Effector memory CD4-positive, alpha-beta T cell (primary cell): ENCODE measurements around the gene CXCR1.

Experiments used
- DNase-seq, 3 donors: peaks; one replicate each; pipeline ENCODE4 v3.0.0-alpha.2; 2020
- H3K27ac ChIP-seq: 2 replicates; pipeline ENCODE4 v1.7.0; 2013; ENCODE audit warnings: mild to moderate bottlenecking, low read length, moderate library complexity; ENCODE audit not compliant: insufficient read depth, poor library complexity, severe bottlenecking
- H3K27me3 ChIP-seq: replicated peaks from 2 replicates; pipeline ENCODE4 v1.7.0; 2013; ENCODE audit warnings: mild to moderate bottlenecking, low read length; ENCODE audit not compliant: insufficient read depth, control insufficient read depth, poor library complexity, severe bottlenecking
- H3K36me3 ChIP-seq: 2 replicates; pipeline ENCODE4 v1.7.0; 2013; ENCODE audit warnings: mild to moderate bottlenecking, low read length, moderate library complexity; ENCODE audit not compliant: control insufficient read depth, insufficient read depth
- H3K4me1 ChIP-seq: 2 replicates; pipeline ENCODE4 v1.7.0; 2013; ENCODE audit warnings: low read length, mild to moderate bottlenecking; ENCODE audit not compliant: control insufficient read depth, insufficient read depth, poor library complexity, severe bottlenecking
- H3K4me3 ChIP-seq: 2 replicates; pipeline ENCODE4 v1.7.0; 2013; ENCODE audit warnings: low read length, low read depth, mild to moderate bottlenecking; ENCODE audit not compliant: insufficient read depth, poor library complexity, severe bottlenecking
- H3K9me3 ChIP-seq: 2 replicates; pipeline ENCODE4 v1.7.0; 2013; ENCODE audit warnings: mild to moderate bottlenecking, low read length, moderate library complexity; ENCODE audit not compliant: control insufficient read depth
- total RNA-seq, 3 donors: gene quantifications; one replicate each; lab custom pipeline; 2026; lab: John Stamatoyannopoulos, UW

Gene CXCR1
- total RNA-seq = 0 to 1.2 (median 0) reads per million in 3 donors

GRCh38 chr2:218166791-218167190, at the start of gene CXCR1:
TSS of gene CXCR1 (minus strand) at chr2:218166962. CDS start at chr2:218165211, 1,751 bp downstream.
- peak within 1 kb of the TSS; percentile 15 for H3K4me3 ChIP-seq
- H3K36me3 ChIP-seq = no peaks in the 10 kb centered on the region
- no peaks in the 10 kb centered on the region for H3K9me3 ChIP-seq
- peaks cover 22% of the 10 kb centered on the region for H3K4me1 ChIP-seq
- H3K27ac ChIP-seq = no peak within 1 kb of the TSS
- DNase-seq = peak; percentile 15 to 21 (median 19)
- no peaks in the 10 kb centered on the region for H3K27me3 ChIP-seq

DNA sequence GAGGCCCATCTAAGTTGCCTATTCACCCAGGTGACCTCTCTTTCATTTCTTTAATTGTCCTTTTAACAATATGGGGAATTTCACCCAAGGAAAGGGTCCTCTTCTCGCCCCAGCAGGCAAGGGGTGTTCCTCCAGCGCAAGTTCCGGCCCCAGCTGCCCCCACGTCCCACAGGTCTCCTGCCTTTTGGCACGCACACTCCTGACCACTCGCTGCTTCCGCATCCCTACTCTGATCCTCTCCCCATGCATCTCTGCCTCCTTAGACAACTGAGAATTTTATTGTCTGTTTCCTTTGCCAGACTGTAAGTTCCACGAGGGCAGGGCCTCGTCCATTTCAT, 49.5 kb upstream of the CXCR1 start:
- Histone ChIP-seq H3K27ac (peak overlapping the region; percentile 99), H3K27me3 (no peaks in the 10 kb centered on the region), H3K4me3 (peak overlapping the region; percentile 99), H3K36me3 (no peaks in the 10 kb centered on the region), H3K9me3 (no peaks in the 10 kb centered on the region), H3K4me1 (peaks cover 28% of the 10 kb centered on the region)
- no peak for DNase-seq

GRCh38 chr2:218214116-218214515, 47.4 kb upstream of the CXCR1 start:
- no peak overlapping the region for H3K4me3 ChIP-seq
- no peaks in the 10 kb centered on the region for H3K27me3 ChIP-seq
- no peaks in the 10 kb centered on the region for H3K36me3 ChIP-seq
- H3K4me1 ChIP-seq = peaks cover 7% of the 10 kb centered on the region
- H3K27ac ChIP-seq = no peak overlapping the region
- DNase-seq = no peak
- no peaks in the 10 kb centered on the region for H3K9me3 ChIP-seq

DNA sequence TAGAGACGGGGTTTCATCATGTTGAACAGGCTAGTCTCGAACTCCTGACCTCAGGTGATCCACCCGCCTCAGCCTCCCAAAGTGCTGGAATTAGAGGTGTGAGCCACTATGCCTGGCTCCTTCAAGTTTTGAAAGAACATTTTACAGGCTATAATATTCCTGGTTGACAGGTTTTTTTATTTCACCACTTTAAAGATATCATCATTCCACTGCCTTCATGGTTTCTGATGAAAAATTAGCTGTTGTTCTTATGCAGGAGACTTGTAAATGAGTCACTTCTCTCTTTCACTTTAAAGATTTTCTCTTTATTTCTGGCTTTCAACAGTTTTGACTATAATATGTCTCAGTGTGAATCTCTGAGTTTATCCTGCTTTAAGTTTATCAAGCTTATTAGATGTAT, 42.3 kb upstream of the CXCR1 start:
- no peak for DNase-seq
- Histone ChIP-seq H3K27ac (no peak overlapping the region), H3K36me3 (no peaks in the 10 kb centered on the region), H3K9me3 (no peaks in the 10 kb centered on the region), H3K4me3 (no peak overlapping the region), H3K27me3 (no peaks in the 10 kb centered on the region), H3K4me1 (no peaks in the 10 kb centered on the region)

DNA sequence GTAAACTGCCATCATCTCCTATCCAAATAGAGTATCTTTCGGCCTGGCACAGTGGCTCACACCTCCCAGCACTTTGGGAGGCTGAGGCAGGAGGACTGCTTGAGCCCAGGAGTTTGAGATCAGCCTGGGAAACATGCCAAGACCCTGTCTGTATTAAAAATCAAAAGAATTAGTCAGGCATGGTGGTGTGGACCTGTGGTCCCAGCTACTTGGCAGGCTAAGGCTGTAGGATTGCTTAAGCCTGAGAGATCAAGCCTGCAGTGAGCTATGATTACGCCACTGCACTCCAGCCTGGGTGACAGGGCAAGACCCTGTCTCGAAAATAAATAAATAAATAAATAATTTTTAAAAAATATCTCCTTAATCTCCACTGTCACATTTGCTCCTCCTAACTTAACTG, 35.5 kb upstream of the CXCR1 start:
- no peak overlapping the region for H3K27ac ChIP-seq
- no peaks in the 10 kb centered on the region for H3K9me3 ChIP-seq
- H3K36me3 ChIP-seq = no peaks in the 10 kb centered on the region
- no peaks in the 10 kb centered on the region for H3K27me3 ChIP-seq
- DNase-seq = no peak
- no peak overlapping the region for H3K4me3 ChIP-seq
- no peaks in the 10 kb centered on the region for H3K4me1 ChIP-seq

DNA sequence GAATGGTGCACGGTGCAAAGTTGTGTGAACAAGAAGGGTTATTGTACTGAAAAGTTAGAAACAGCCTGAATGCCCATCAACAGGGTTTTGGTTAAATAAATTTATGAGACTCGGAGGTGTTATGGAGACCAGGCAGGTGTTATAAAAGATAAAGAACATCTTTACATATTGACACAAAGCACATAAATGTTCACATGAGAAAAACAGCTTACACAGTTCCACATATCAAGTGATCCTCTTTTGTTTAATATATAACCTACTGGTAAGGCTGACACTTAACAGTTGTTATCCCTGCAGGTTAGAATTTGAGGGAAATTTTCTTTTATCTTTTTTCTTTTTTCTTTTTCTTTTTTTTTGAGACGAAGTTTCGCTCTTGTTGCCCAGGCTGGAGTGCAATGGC, 30.2 kb upstream of the CXCR1 start:
- H3K4me3 ChIP-seq = no peak overlapping the region
- no peaks in the 10 kb centered on the region for H3K36me3 ChIP-seq
- no peaks in the 10 kb centered on the region for H3K27me3 ChIP-seq
- no peaks in the 10 kb centered on the region for H3K9me3 ChIP-seq
- H3K27ac ChIP-seq = no peak overlapping the region
- H3K4me1 ChIP-seq = no peaks in the 10 kb centered on the region
- DNase-seq = no peak

- H3K27me3 ChIP-seq = no peaks in the 10 kb centered on the region
- DNase-seq = no peak
Observed at GRCh38 chr2:218194880-218195279, 28.1 kb upstream of the CXCR1 start.

GRCh38 chr2:218193701-218194100, 26.9 kb upstream of the CXCR1 start:
- Histone ChIP-seq H3K27ac (no peak overlapping the region), H3K9me3 (no peaks in the 10 kb centered on the region), H3K4me3 (no peak overlapping the region), H3K27me3 (no peaks in the 10 kb centered on the region), H3K36me3 (no peaks in the 10 kb centered on the region), H3K4me1 (no peaks in the 10 kb centered on the region)
- no peak for DNase-seq

More at GRCh38 chr2:218194880-218195279, 28.1 kb upstream of the CXCR1 start:
- Histone ChIP-seq H3K4me3 (no peak overlapping the region), H3K27ac (no peak overlapping the region), H3K36me3 (no peaks in the 10 kb centered on the region), H3K9me3 (no peaks in the 10 kb centered on the region), H3K4me1 (no peaks in the 10 kb centered on the region)

DNA sequence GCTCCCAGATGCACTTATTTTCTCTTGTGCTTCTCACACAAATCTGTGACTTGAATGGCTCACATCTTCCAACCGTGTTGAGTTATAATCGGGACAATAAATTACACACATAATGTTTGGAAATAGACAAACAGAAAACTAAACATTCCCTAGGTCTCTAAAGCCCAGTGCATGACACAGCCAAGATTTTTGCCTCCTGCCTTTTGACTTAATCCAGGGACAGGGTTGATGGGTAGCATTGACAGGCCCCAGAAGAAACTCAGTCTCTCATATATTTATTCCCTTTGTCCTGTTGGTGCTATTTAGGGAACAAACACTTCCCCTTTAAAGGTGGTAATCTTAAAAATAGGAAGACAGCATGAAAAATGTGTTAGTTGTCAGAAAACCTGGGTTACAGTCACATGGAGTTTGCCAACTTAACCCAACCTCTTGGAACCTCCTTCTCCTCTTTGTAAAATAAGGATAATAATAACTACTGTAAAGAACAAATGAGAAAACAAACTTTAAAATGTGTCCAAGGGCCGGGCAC, 26.2 kb upstream of the CXCR1 start:
- DNase-seq = no peak
- H3K36me3 ChIP-seq = no peaks in the 10 kb centered on the region
- no peaks in the 10 kb centered on the region for H3K9me3 ChIP-seq
- no peaks in the 10 kb centered on the region for H3K27me3 ChIP-seq
- no peak overlapping the region for H3K4me3 ChIP-seq
- no peak overlapping the region for H3K27ac ChIP-seq
- H3K4me1 ChIP-seq = no peaks in the 10 kb centered on the region

GRCh38 chr2:218188528-218188927, 21.8 kb upstream of the CXCR1 start:
- Histone ChIP-seq H3K27me3 (no peaks in the 10 kb centered on the region), H3K36me3 (no peaks in the 10 kb centered on the region), H3K27ac (no peak overlapping the region), H3K9me3 (no peaks in the 10 kb centered on the region), H3K4me3 (no peak overlapping the region), H3K4me1 (no peaks in the 10 kb centered on the region)
- no peak for DNase-seq
